Cardiac muscle cell (in vitro differentiated cells and primary cell): ENCODE data around the gene P2RX3. TPM values are rescaled to one million over a fixed set of nuclear protein-coding genes. Genes with fewer than 3 reads are reported as not detected.
A peak's percentile ranks its signal among the peaks of the same experiment; 100 is the strongest.

Source experiments
- DNase-seq, 2 donors: peaks; one replicate each; pipeline versions ENCODE4 v3.0.0 to v3.0.0-alpha.2; 2010 to 2017; ENCODE audit warnings: low read depth in 1 of 2, low spot score in 1 of 2
- H3K27ac ChIP-seq: fragments of 200-600 bp; sonication (generic); 2 replicates; pipeline ENCODE4 v1.5.1; 2016
- H3K27me3 ChIP-seq: fragments of 200-600 bp; sonication (generic); 2 replicates; pipeline ENCODE4 v1.6.0; 2016; ENCODE audit warnings: control low read depth
- H3K36me3 ChIP-seq: fragments of 200-600 bp; sonication (generic); 2 replicates; pipeline ENCODE4 v1.5.1; 2016; ENCODE audit warnings: control low read depth
- H3K4me1 ChIP-seq: fragments of 200-600 bp; sonication (generic); 2 replicates; pipeline ENCODE4 v1.8.1; 2017; ENCODE audit warnings: low read depth, mild to moderate bottlenecking, mixed run types
- H3K4me3 ChIP-seq: fragments of 200-600 bp; sonication (generic); 2 replicates; pipeline ENCODE4 v1.5.1; 2016; ENCODE audit warnings: mild to moderate bottlenecking
- H3K9me3 ChIP-seq: fragments of 200-600 bp; sonication (generic); 2 replicates; pipeline ENCODE4 v1.5.1; 2017; ENCODE audit warnings: low read depth, mild to moderate bottlenecking, control low read depth
- CTCF ChIP-seq: IDR thresholded peaks from 2 replicates; pipeline ENCODE4 v1.5.1; 2012; ENCODE audit warnings: low read depth, mild to moderate bottlenecking, low read length
- polyA plus RNA-seq: library from polyadenylated mRNA; unstranded; fragments of >200 nt; fragmentation: Nextera tagmentation; extraction: Ambion mirVana; gene quantifications from 2 replicates; pipeline ENCODE4 v1.2.1, GENCODE V29; 2016
- total RNA-seq: library from RNA; depleted of rRNA; stranded (reverse); fragments of >200 nt; gene quantifications from 2 replicates; pipeline ENCODE4 v1.2.3, GENCODE V29; 2016

Gene P2RX3
- total and polyA plus RNA-seq, 2 experiments from 2014 or later: 0.09 to 0.62 TPM

- Histone ChIP-seq H3K27me3 (no peaks in the 10 kb centered on the region), H3K36me3 (peaks cover 11% of the 10 kb centered on the region), H3K4me3 (no peak overlapping the region), H3K9me3 (no peaks in the 10 kb centered on the region), H3K4me1 (peaks cover 41% of the 10 kb centered on the region), H3K27ac (peak overlapping the region; percentile 35)
- no peak for TF ChIP-seq CTCF
- no peak for DNase-seq
Observed at GRCh38 chr11:57307666-57308270, 30.4 kb upstream of the P2RX3 start.

- H3K27ac ChIP-seq: no peak overlapping the region
- peaks cover 38% of the 10 kb centered on the region for H3K4me1 ChIP-seq
- peaks cover 18% of the 10 kb centered on the region for H3K36me3 ChIP-seq
- DNase-seq: no peak
- H3K9me3 ChIP-seq: no peaks in the 10 kb centered on the region
- no peaks in the 10 kb centered on the region for H3K27me3 ChIP-seq
- H3K4me3 ChIP-seq: no peak overlapping the region
- no peak for TF ChIP-seq CTCF
Observed at GRCh38 chr11:57308426-57309060, 29.6 kb upstream of the P2RX3 start.

GRCh38 chr11:57309106-57310059 is 28.8 kb upstream of the P2RX3 start:
- H3K36me3 ChIP-seq: peaks cover 18% of the 10 kb centered on the region
- H3K4me3 ChIP-seq: no peak overlapping the region
- no peaks in the 10 kb centered on the region for H3K9me3 ChIP-seq
- H3K4me1 ChIP-seq: peaks cover 30% of the 10 kb centered on the region
- DNase-seq: no peak
- H3K27ac ChIP-seq: no peak overlapping the region
- TF ChIP-seq CTCF: no peak
- no peaks in the 10 kb centered on the region for H3K27me3 ChIP-seq

- Histone ChIP-seq H3K27me3 (no peaks in the 10 kb centered on the region), H3K36me3 (peaks cover 18% of the 10 kb centered on the region), H3K4me1 (peaks cover 23% of the 10 kb centered on the region), H3K9me3 (no peaks in the 10 kb centered on the region), H3K27ac (no peak overlapping the region), H3K4me3 (no peak overlapping the region)
- no peak for TF ChIP-seq CTCF
- DNase-seq: no peak
Observed at GRCh38 chr11:57310091-57310490, 28.1 kb upstream of the P2RX3 start.

- H3K4me1 ChIP-seq: peaks cover 21% of the 10 kb centered on the region
- TF ChIP-seq CTCF: no peak
- no peaks in the 10 kb centered on the region for H3K27me3 ChIP-seq
- peak overlapping the region; percentile 76 for H3K27ac ChIP-seq
- peak overlapping the region; percentile 18 for H3K4me3 ChIP-seq
- DNase-seq: peak; percentile 57 to 63
- H3K9me3 ChIP-seq: no peaks in the 10 kb centered on the region
- H3K36me3 ChIP-seq: peaks cover 18% of the 10 kb centered on the region
Observed at GRCh38 chr11:57310630-57311086, 27.5 kb upstream of the P2RX3 start.
